Neural cell (in vitro differentiated cells): ENCODE measurements around the gene ARHGAP6. TPM values are rescaled to one million over a fixed set of nuclear protein-coding genes. Genes with fewer than 3 reads are reported as not detected.

Source experiments
- H2AFZ ChIP-seq: fragments of 200-600, 300-800 bp; sonication (generic), shearing (Covaris generic); 2 replicates; pipeline ENCODE4 v1.6.0; 2014; ENCODE audit warnings: low read depth, mild to moderate bottlenecking, antibody characterized with exemption, low read length, moderate library complexity
- H3F3A ChIP-seq: fragments of 200-600 bp; shearing (Covaris generic); 2 replicates; pipeline ENCODE4 v1.6.1; 2016; ENCODE audit warnings: mild to moderate bottlenecking, moderate library complexity, mixed read lengths, antibody characterized with exemption, low read length; ENCODE audit not compliant: insufficient read depth, poor library complexity, severe bottlenecking
- H3K27ac ChIP-seq: fragments of 200-600, 300-800 bp; sonication (generic), shearing (Covaris generic); 2 replicates; pipeline ENCODE4 v1.5.1; 2014; ENCODE audit warnings: mild to moderate bottlenecking, low read length, moderate library complexity
- H3K27me3 ChIP-seq: fragments of 300-800, 200-600 bp; sonication (generic), shearing (Covaris generic); 2 replicates; pipeline ENCODE4 v1.6.0; 2014; ENCODE audit warnings: mild to moderate bottlenecking, low read depth, low read length, moderate library complexity; ENCODE audit not compliant: insufficient read depth
- H3K36me3 ChIP-seq: fragments of 300-800, 200-600 bp; sonication (generic), shearing (Covaris generic); 2 replicates; pipeline ENCODE4 v1.5.1; 2014; ENCODE audit warnings: mild to moderate bottlenecking, antibody characterized with exemption, low read length, moderate library complexity; ENCODE audit not compliant: insufficient read depth
- H3K4me2 ChIP-seq: fragments of 300-800, 200-600 bp; sonication (generic), shearing (Covaris generic); 2 replicates; pipeline ENCODE4 v1.6.0; 2014; ENCODE audit warnings: mild to moderate bottlenecking, low read length
- H3K4me3 ChIP-seq: fragments of 300-800, 200-600 bp; sonication (generic), shearing (Covaris generic); 2 replicates; pipeline ENCODE4 v1.5.1; 2014; ENCODE audit warnings: mild to moderate bottlenecking, low read length, moderate library complexity
- H3K79me2 ChIP-seq: fragments of 200-600 bp; shearing (Covaris generic); replicated peaks from 2 replicates; pipeline ENCODE4 v1.6.0; 2014; ENCODE audit warnings: mild to moderate bottlenecking, low read length, moderate library complexity; ENCODE audit not compliant: insufficient read depth
- H3K9ac ChIP-seq: fragments of 300-800, 200-600 bp; sonication (generic), shearing (Covaris generic); 2 replicates; pipeline ENCODE4 v1.6.1; 2016; ENCODE audit warnings: mild to moderate bottlenecking, low read length, mixed read lengths
- H3K9me2 ChIP-seq: fragments of 200-600 bp; shearing (Covaris generic); 2 replicates; pipeline ENCODE4 v1.6.1; 2016; ENCODE audit warnings: mild to moderate bottlenecking, low read length, mixed read lengths; ENCODE audit not compliant: insufficient read depth
- H3K9me3 ChIP-seq: fragments of 200-600, 300-800 bp; sonication (generic), shearing (Covaris generic); 2 replicates; pipeline ENCODE4 v1.6.1; 2016; ENCODE audit warnings: mild to moderate bottlenecking, mixed run types, low read length, moderate library complexity, mixed read lengths
- H4K20me1 ChIP-seq: fragments of 200-600 bp; shearing (Covaris generic); 2 replicates; pipeline ENCODE4 v1.6.1; 2016; ENCODE audit warnings: mild to moderate bottlenecking, mixed run types; ENCODE audit not compliant: insufficient read depth
- CTCF ChIP-seq: fragments of 450-650 bp; IDR thresholded peaks from 2 replicates; pipeline ENCODE4 v1.5.1; 2014; ENCODE audit warnings: antibody characterized with exemption, mild to moderate bottlenecking, moderate library complexity; ENCODE audit not compliant: poor library complexity, severe bottlenecking
- EP300 ChIP-seq: fragments of 450-650 bp; conservative IDR thresholded peaks from 2 replicates; pipeline ENCODE4 v1.6.1; 2014; ENCODE audit warnings: antibody characterized with exemption, mild to moderate bottlenecking, moderate library complexity; ENCODE audit not compliant: poor library complexity, severe bottlenecking
- EZH2 ChIP-seq: fragments of 200-600, 300-800 bp; shearing (Covaris generic), sonication (generic); IDR thresholded peaks from 2 replicates; pipeline ENCODE4 v1.6.1; 2014; ENCODE audit warnings: antibody characterized with exemption, low read length, borderline replicate concordance, mild to moderate bottlenecking; ENCODE audit not compliant: insufficient read depth, poor library complexity, severe bottlenecking
- MXI1 ChIP-seq: fragments of 450-650 bp; conservative IDR thresholded peaks from 2 replicates; pipeline ENCODE4 v1.6.1; 2014; ENCODE audit warnings: antibody characterized with exemption, mild to moderate bottlenecking; ENCODE audit not compliant: poor library complexity, severe bottlenecking
- POLR2AphosphoS5 ChIP-seq: IDR thresholded peaks from 2 replicates; pipeline ENCODE4 v1.6.1; 2012
- RAD21 ChIP-seq: fragments of 450-650 bp; conservative IDR thresholded peaks from 2 replicates; pipeline ENCODE4 v1.6.1; 2014; ENCODE audit warnings: antibody characterized with exemption, mild to moderate bottlenecking, moderate library complexity
- REST ChIP-seq: IDR thresholded peaks from 2 replicates; pipeline ENCODE4 v1.6.1; 2012; ENCODE audit warnings: borderline replicate concordance
- SMC3 ChIP-seq: fragments of 450-650 bp; conservative IDR thresholded peaks from 2 replicates; pipeline ENCODE4 v1.6.1; 2014; ENCODE audit warnings: antibody characterized with exemption, mild to moderate bottlenecking, moderate library complexity; ENCODE audit not compliant: poor library complexity
- TAF1 ChIP-seq: IDR thresholded peaks from 2 replicates; pipeline ENCODE4 v1.6.1; 2012; ENCODE audit warnings: low read depth
- polyA plus RNA-seq: library from polyadenylated mRNA; depleted of rRNA; stranded (reverse); fragments of >200 nt; gene quantifications from 2 replicates; pipeline ENCODE4 v1.2.3, GENCODE V29; 2014

ARHGAP6 gene
- polyA plus RNA-seq, 1 donor from 2014 or later: 0.40 TPM

GRCh38 chrX:11546917-11547316 is 118.8 kb downstream of the ARHGAP6 start:
- H3K4me2 ChIP-seq: no peak overlapping the region
- H3K36me3 ChIP-seq: no peaks in the 10 kb centered on the region
- H3K79me2 ChIP-seq: no peaks in the 10 kb centered on the region
- H4K20me1 ChIP-seq: no peaks in the 10 kb centered on the region
- no peaks in the 10 kb centered on the region for H3K27me3 ChIP-seq
- no peak overlapping the region for H3K9ac ChIP-seq
- no peak overlapping the region for H3K4me3 ChIP-seq
- no peak for TF ChIP-seq POLR2AphosphoS5
- TF ChIP-seq MXI1: no peak
- no peak for TF ChIP-seq REST
- no peak for TF ChIP-seq TAF1
- no peak for TF ChIP-seq EZH2
- TF ChIP-seq CTCF: no peak
- no peak for TF ChIP-seq EP300
- no peak for TF ChIP-seq RAD21
- TF ChIP-seq SMC3: no peak
- no peaks in the 10 kb centered on the region for H3K9me2 ChIP-seq
- no peaks in the 10 kb centered on the region for H3F3A ChIP-seq
- no peak overlapping the region for H3K27ac ChIP-seq
- H3K9me3 ChIP-seq: no peaks in the 10 kb centered on the region
- no peak overlapping the region for H2AFZ ChIP-seq

- no peak overlapping the region for H3K4me3 ChIP-seq
- no peaks in the 10 kb centered on the region for H3F3A ChIP-seq
- no peaks in the 10 kb centered on the region for H3K9me2 ChIP-seq
- H4K20me1 ChIP-seq: no peaks in the 10 kb centered on the region
- no peaks in the 10 kb centered on the region for H3K27me3 ChIP-seq
- H3K79me2 ChIP-seq: no peaks in the 10 kb centered on the region
- H3K36me3 ChIP-seq: no peaks in the 10 kb centered on the region
- H2AFZ ChIP-seq: no peak overlapping the region
- no peak overlapping the region for H3K4me2 ChIP-seq
- H3K9ac ChIP-seq: no peak overlapping the region
- no peak overlapping the region for H3K27ac ChIP-seq
- no peaks in the 10 kb centered on the region for H3K9me3 ChIP-seq
- TF ChIP-seq CTCF: no peak
- no peak for TF ChIP-seq EP300
- TF ChIP-seq RAD21: no peak
- TF ChIP-seq TAF1: no peak
- no peak for TF ChIP-seq REST
- TF ChIP-seq POLR2AphosphoS5: no peak
- no peak for TF ChIP-seq SMC3
- no peak for TF ChIP-seq EZH2
These were observed 122.5 kb downstream of the ARHGAP6 start for GRCh38 chrX:11543249-11543648.
